ENCODE results near the gene MSRB1.

Gene MSRB1

GRCh38 chr16:1953734-1954133, 10.7 kb upstream of the MSRB1 start:
- Histone ChIP-seq H3K27me3 (ENCODE audit: insufficient read depth, poor library complexity, severe bottlenecking) (no peaks in the 10 kb centered on the region), H3K27ac (replicated peaks) (no peak overlapping the region), H3K4me3 (replicated peaks; ENCODE audit: insufficient read depth, low read length) (no peak overlapping the region)
- DNase-seq (ENCODE audit: low read depth in 1 of 2, low spot score in 1 of 2), result no peak
- TF ChIP-seq REST (IDR thresholded peaks at IDR 0.05; ENCODE audit: insufficient replicate concordance, low read depth) (no peak), SPI1 (IDR thresholded peaks at IDR 0.05; ENCODE audit: borderline replicate concordance, low read depth) (no peak), GABPA (IDR thresholded peaks at IDR 0.05; ENCODE audit: low read depth) (no peak), POLR2AphosphoS5 (IDR thresholded peaks at IDR 0.05; ENCODE audit: low read depth) (no peak), CTCF (IDR thresholded peaks at IDR 0.05; ENCODE audit: insufficient read depth, low read length) (no peak)

GRCh38 chr16:1950559-1950958, 7.6 kb upstream of the MSRB1 start:
- no peak for DNase-seq (ENCODE audit: low read depth in 1 of 2, low spot score in 1 of 2)
- TF ChIP-seq CTCF (IDR thresholded peaks at IDR 0.05; ENCODE audit: insufficient read depth, low read length) (no peak), REST (IDR thresholded peaks at IDR 0.05; ENCODE audit: insufficient replicate concordance, low read depth) (no peak), SPI1 (IDR thresholded peaks at IDR 0.05; ENCODE audit: borderline replicate concordance, low read depth) (no peak), POLR2AphosphoS5 (IDR thresholded peaks at IDR 0.05; ENCODE audit: low read depth) (no peak), GABPA (IDR thresholded peaks at IDR 0.05; ENCODE audit: low read depth) (no peak)
- Histone ChIP-seq H3K27ac (replicated peaks) (no peak overlapping the region), H3K4me3 (replicated peaks; ENCODE audit: insufficient read depth, low read length) (no peak overlapping the region), H3K27me3 (ENCODE audit: insufficient read depth, poor library complexity, severe bottlenecking) (no peaks in the 10 kb centered on the region)

GRCh38 chr16:1950047-1950446, 7.0 kb upstream of the MSRB1 start:
- no peak overlapping the region for H3K27ac ChIP-seq (replicated peaks)
- no peak overlapping the region for H3K4me3 ChIP-seq (replicated peaks; ENCODE audit: insufficient read depth, low read length)
- no peaks in the 10 kb centered on the region for H3K27me3 ChIP-seq (ENCODE audit: insufficient read depth, poor library complexity, severe bottlenecking)
- DNase-seq (ENCODE audit: low read depth in 1 of 2, low spot score in 1 of 2), result no peak
- TF ChIP-seq GABPA (IDR thresholded peaks at IDR 0.05; ENCODE audit: low read depth), result no peak
- no peak for TF ChIP-seq REST (IDR thresholded peaks at IDR 0.05; ENCODE audit: insufficient replicate concordance, low read depth)
- no peak for TF ChIP-seq POLR2AphosphoS5 (IDR thresholded peaks at IDR 0.05; ENCODE audit: low read depth)
- no peak for TF ChIP-seq CTCF (IDR thresholded peaks at IDR 0.05; ENCODE audit: insufficient read depth, low read length)
- TF ChIP-seq SPI1 (IDR thresholded peaks at IDR 0.05; ENCODE audit: borderline replicate concordance, low read depth), result no peak

Data from HL-60 (cell line).